C4-2B (cell line): ENCODE data around the gene TRIB2.

ENCODE experiments used
- ZFX ChIP-seq: fragments of 450-650 bp; IDR thresholded peaks from 2 replicates; pipeline ENCODE4 v1.6.1; 2017
- TF ChIP-seq, protein P1 (sequence below): fragments of 450-650 bp; conservative IDR thresholded peaks from 2 replicates; pipeline ENCODE4 v1.5.1; 2017; ENCODE audit warnings: mild to moderate bottlenecking

DNA sequence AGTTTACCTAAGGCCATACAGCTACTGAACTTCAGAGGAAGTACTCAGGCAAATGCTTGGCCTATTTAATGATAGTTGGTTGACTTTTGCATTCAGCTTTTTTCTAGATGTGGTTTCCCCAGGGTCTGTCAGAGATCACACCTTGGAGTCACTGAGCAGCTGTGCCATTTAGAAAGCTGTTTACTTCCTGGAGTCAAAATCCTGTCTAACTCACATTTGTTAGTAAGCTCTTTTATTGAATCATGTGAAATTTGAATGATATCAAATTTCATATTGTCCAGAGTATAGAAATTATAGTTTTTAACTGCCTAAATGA lies 7.6 kb upstream of the TRIB2 start:
- TF ChIP-seq, protein P1, sequence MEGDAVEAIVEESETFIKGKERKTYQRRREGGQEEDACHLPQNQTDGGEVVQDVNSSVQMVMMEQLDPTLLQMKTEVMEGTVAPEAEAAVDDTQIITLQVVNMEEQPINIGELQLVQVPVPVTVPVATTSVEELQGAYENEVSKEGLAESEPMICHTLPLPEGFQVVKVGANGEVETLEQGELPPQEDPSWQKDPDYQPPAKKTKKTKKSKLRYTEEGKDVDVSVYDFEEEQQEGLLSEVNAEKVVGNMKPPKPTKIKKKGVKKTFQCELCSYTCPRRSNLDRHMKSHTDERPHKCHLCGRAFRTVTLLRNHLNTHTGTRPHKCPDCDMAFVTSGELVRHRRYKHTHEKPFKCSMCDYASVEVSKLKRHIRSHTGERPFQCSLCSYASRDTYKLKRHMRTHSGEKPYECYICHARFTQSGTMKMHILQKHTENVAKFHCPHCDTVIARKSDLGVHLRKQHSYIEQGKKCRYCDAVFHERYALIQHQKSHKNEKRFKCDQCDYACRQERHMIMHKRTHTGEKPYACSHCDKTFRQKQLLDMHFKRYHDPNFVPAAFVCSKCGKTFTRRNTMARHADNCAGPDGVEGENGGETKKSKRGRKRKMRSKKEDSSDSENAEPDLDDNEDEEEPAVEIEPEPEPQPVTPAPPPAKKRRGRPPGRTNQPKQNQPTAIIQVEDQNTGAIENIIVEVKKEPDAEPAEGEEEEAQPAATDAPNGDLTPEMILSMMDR: no peak
- no peak for TF ChIP-seq ZFX
